ENCODE measurements around the gene EXOC4.

Gene EXOC4

DNA sequence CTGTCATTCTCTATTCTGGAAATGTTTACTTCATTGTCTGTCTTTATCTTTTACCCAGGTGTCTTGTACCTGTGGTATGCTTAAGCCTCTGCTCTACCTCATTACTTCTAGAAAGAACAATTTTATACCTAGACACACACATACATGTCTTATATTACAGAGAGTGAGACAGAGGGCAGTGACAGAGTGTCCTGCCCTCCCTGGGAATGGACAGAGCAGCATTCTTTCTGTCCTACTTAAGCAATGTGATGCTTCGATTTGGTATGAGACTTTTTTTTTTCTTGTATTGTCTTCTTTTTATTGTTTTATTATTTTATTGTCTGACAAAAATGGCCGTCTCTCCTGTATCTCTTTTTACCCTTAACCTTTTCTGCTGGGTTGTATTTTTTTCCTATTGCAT is 286.1 kb downstream of the EXOC4 start:
- no peaks in the 10 kb centered on the region for H3K27me3 ChIP-seq (replicated peaks; ENCODE audit: control insufficient read depth, insufficient read depth, low read length)
- H3K36me3 ChIP-seq (ENCODE audit: control insufficient read depth, insufficient read depth, low read length, severe bottlenecking), result no peaks in the 10 kb centered on the region
- no peaks in the 10 kb centered on the region for H3K9me3 ChIP-seq (ENCODE audit: control insufficient read depth, low read length)
- H3K4me3 ChIP-seq (ENCODE audit: low read length), result no peak overlapping the region
- no peak overlapping the region for H3K9ac ChIP-seq (ENCODE audit: low read length)
- H3K4me1 ChIP-seq (ENCODE audit: control insufficient read depth, insufficient read depth, low read length), result peaks cover 27% of the 10 kb centered on the region
- DNase-seq (ENCODE audit: low read depth), result peak; percentile 23

DNA sequence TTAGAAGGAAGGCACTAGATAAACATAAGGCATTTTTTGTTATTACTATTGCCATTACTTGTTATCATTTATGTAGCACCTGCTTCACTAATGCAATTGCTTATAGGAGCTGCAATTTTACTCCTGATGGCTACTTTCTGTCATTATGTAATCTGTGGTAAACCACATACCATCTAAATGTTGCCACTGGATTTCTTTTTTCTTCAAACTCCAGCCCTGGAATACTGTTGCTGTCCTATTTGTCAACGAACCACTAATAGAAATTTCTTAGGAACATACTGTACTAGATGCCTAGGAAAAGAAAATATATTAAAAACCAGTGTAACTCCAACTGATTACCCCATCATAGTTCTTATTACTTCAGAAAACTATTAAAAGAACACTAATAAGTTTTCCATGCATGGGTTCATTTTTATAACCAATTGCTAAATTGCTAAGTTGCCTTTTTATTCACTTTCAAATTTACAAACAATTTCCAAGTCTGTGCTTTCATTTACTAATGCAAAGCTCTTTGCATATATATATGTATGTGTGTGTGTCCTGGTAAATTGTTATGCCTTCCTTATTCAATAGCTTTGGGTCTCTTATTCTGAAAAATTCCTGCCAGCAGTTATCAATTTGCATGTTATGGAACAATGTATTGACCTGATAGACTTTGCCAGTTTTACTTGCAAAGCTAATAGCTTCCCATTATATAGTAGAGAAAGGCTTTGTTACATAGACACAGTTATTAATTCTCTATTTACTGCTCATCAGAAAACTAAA is 287.4 kb downstream of the EXOC4 start:
- DNase-seq (ENCODE audit: low read depth), result no peak
- Histone ChIP-seq H3K36me3 (ENCODE audit: control insufficient read depth, insufficient read depth, low read length, severe bottlenecking) (no peaks in the 10 kb centered on the region), H3K9ac (ENCODE audit: low read length) (peak overlapping the region; percentile 49)

DNA sequence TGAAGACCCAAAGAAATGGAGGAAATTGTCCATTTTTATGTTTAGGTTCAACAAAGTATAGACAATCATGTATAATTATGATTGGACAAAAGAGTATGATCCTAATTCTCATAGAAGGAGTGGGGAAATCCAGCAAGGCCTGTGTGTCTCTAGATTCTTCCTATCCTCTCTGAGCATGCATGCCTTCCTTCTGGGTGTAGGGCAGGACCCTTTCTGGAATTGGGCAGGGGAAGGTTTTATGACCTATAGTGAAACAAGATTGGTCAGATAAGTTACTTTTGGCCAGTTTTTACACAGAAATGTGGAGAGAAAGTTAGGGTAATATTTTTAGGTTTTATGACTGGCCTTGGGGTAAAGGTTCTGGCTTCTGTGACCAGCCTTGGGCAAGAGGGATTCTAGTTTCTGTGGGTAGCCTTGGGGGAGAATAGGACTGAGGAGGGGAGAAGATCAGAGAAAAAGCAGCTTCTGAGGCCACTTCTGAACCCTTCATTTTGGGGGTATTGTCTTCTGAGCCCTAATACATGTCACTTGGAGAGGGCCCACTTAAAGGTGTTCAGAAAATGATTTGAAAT is 289.4 kb downstream of the EXOC4 start:
- Histone ChIP-seq H3K27me3 (replicated peaks; ENCODE audit: control insufficient read depth, insufficient read depth, low read length) (no peaks in the 10 kb centered on the region), H3K4me3 (ENCODE audit: low read length) (no peak overlapping the region), H3K9ac (ENCODE audit: low read length) (no peak overlapping the region), H3K9me3 (ENCODE audit: control insufficient read depth, low read length) (no peaks in the 10 kb centered on the region), H3K36me3 (ENCODE audit: control insufficient read depth, insufficient read depth, low read length, severe bottlenecking) (no peaks in the 10 kb centered on the region), H3K4me1 (ENCODE audit: control insufficient read depth, insufficient read depth, low read length) (peaks cover 36% of the 10 kb centered on the region)
- no peak for DNase-seq (ENCODE audit: low read depth)

More for the DNA sequence above, 287.4 kb downstream of the EXOC4 start:
- Histone ChIP-seq H3K9me3 (ENCODE audit: control insufficient read depth, low read length) (no peaks in the 10 kb centered on the region), H3K27me3 (replicated peaks; ENCODE audit: control insufficient read depth, insufficient read depth, low read length) (no peaks in the 10 kb centered on the region), H3K4me1 (ENCODE audit: control insufficient read depth, insufficient read depth, low read length) (peaks cover 31% of the 10 kb centered on the region), H3K4me3 (ENCODE audit: low read length) (no peak overlapping the region)

DNA sequence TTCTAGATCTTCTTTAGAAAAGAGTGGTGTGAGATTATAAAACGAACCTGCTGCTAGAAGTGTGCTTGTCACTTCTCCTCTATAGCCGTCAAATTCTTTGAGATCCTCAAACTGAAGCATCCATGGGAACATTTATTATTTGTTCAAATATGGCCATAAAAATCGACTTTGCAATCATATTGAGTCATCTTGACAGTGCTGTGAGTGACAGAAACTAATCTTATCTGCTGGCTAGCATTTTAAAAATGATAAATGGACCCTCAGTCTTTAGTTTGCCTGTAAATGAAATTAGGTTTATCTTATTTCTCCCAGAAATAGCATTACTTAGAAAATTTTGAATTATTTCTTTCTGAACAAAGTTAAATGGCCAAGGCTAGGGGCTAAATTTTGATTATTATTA is 290.8 kb downstream of the EXOC4 start:
- Histone ChIP-seq H3K27me3 (replicated peaks; ENCODE audit: control insufficient read depth, insufficient read depth, low read length) (no peaks in the 10 kb centered on the region), H3K4me1 (ENCODE audit: control insufficient read depth, insufficient read depth, low read length) (peaks cover 36% of the 10 kb centered on the region), H3K4me3 (ENCODE audit: low read length) (no peak overlapping the region), H3K9me3 (ENCODE audit: control insufficient read depth, low read length) (no peaks in the 10 kb centered on the region), H3K36me3 (ENCODE audit: control insufficient read depth, insufficient read depth, low read length, severe bottlenecking) (no peaks in the 10 kb centered on the region), H3K9ac (ENCODE audit: low read length) (no peak overlapping the region)
- DNase-seq (ENCODE audit: low read depth), result no peak

DNA sequence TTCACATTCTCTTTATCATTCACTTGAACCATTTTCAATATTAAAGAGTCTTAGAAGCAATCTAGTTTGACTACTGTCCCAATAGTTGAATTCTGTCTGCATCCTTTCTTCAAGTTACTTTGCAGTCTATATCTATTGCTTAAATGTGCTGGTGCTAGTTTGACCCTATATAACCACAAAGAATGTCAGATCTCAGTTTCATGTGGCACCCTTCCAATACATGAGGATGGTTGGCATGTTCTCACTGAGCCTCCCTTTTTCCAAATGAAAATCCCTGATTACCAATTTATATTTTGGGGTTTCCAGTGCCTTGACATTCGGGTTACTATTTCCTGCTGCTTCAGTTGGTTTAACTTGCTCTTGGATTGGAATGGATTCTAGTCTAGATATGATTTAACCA is 292.7 kb downstream of the EXOC4 start:
- peak; percentile 74 for DNase-seq (ENCODE audit: low read depth)
- H3K9me3 ChIP-seq (ENCODE audit: control insufficient read depth, low read length), result no peaks in the 10 kb centered on the region
- H3K36me3 ChIP-seq (ENCODE audit: control insufficient read depth, insufficient read depth, low read length, severe bottlenecking), result no peaks in the 10 kb centered on the region
- H3K4me1 ChIP-seq (ENCODE audit: control insufficient read depth, insufficient read depth, low read length), result peaks cover 38% of the 10 kb centered on the region
- H3K9ac ChIP-seq (ENCODE audit: low read length), result no peak overlapping the region
- no peak overlapping the region for H3K4me3 ChIP-seq (ENCODE audit: low read length)
- no peaks in the 10 kb centered on the region for H3K27me3 ChIP-seq (replicated peaks; ENCODE audit: control insufficient read depth, insufficient read depth, low read length)

DNA sequence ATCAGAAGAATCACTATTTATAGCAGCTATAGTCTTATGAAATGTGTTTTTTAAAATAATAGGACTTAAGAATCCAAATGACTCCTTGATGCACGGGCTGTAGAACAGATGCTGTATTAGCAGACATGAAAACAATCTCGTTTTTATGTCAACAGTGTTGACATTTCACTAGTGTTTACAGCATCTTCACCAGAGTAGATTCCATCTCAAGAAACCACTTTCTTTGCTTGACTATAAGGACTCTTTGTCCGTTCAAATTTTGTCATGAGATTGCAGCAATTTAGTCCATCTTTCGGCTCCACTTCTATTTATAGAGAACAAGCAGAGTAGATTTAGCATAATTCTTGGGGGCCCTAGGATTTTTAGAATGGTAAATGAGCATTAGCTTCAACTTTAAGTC is 295.1 kb downstream of the EXOC4 start:
- peaks cover 33% of the 10 kb centered on the region for H3K4me1 ChIP-seq (ENCODE audit: control insufficient read depth, insufficient read depth, low read length)
- no peaks in the 10 kb centered on the region for H3K27me3 ChIP-seq (replicated peaks; ENCODE audit: control insufficient read depth, insufficient read depth, low read length)
- no peaks in the 10 kb centered on the region for H3K9me3 ChIP-seq (ENCODE audit: control insufficient read depth, low read length)
- H3K4me3 ChIP-seq (ENCODE audit: low read length), result no peak overlapping the region
- H3K9ac ChIP-seq (ENCODE audit: low read length), result no peak overlapping the region
- no peaks in the 10 kb centered on the region for H3K36me3 ChIP-seq (ENCODE audit: control insufficient read depth, insufficient read depth, low read length, severe bottlenecking)
- no peak for DNase-seq (ENCODE audit: low read depth)

DNA sequence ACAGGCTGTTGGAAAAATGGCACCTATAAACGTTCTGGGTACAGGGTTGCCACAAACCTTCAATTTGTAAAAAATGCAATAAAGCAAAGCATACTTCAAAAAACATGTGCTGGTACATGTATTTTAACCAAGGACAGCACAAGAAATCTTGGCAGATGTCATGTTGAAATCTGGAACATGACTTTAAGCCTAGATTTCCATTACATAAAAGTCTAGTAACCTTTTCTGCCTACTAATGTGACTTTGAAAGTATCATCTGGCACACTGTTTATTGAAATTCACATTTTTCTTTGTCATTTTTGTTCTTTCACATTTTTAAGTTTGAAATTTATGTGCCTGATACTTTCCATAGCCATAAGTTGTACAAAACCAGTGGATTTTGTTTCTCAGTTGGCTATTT is 296.8 kb downstream of the EXOC4 start:
- H3K4me1 ChIP-seq (ENCODE audit: control insufficient read depth, insufficient read depth, low read length), result peaks cover 33% of the 10 kb centered on the region
- peak overlapping the region; percentile 5 for H3K9ac ChIP-seq (ENCODE audit: low read length)
- DNase-seq (ENCODE audit: low read depth), result no peak
- H3K9me3 ChIP-seq (ENCODE audit: control insufficient read depth, low read length), result no peaks in the 10 kb centered on the region
- no peaks in the 10 kb centered on the region for H3K36me3 ChIP-seq (ENCODE audit: control insufficient read depth, insufficient read depth, low read length, severe bottlenecking)
- no peaks in the 10 kb centered on the region for H3K27me3 ChIP-seq (replicated peaks; ENCODE audit: control insufficient read depth, insufficient read depth, low read length)
- no peak overlapping the region for H3K4me3 ChIP-seq (ENCODE audit: low read length)

DNA sequence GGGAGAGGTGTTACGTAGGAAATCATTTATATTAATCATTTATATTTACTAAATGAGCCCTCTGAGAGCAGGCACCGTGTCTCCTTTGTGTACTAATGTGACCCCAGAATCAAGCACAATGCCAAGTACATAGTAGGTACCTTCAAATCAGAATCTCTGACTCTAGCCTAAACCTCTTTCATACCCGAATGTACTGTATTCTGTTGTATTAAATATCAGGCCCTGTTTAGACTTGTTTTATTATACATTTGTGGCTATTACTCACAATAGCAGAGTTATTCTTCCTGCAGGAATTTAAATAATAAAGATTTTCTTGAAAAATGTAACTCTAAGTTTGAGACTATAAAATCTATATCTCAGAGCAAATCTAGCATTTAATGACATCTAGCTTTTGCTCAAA is 297.3 kb downstream of the EXOC4 start:
- Histone ChIP-seq H3K4me3 (ENCODE audit: low read length) (no peak overlapping the region), H3K36me3 (ENCODE audit: control insufficient read depth, insufficient read depth, low read length, severe bottlenecking) (no peaks in the 10 kb centered on the region), H3K9ac (ENCODE audit: low read length) (peak overlapping the region; percentile 5), H3K4me1 (ENCODE audit: control insufficient read depth, insufficient read depth, low read length) (peaks cover 31% of the 10 kb centered on the region), H3K9me3 (ENCODE audit: control insufficient read depth, low read length) (no peaks in the 10 kb centered on the region), H3K27me3 (replicated peaks; ENCODE audit: control insufficient read depth, insufficient read depth, low read length) (no peaks in the 10 kb centered on the region)
- DNase-seq (ENCODE audit: low read depth), result no peak

DNA sequence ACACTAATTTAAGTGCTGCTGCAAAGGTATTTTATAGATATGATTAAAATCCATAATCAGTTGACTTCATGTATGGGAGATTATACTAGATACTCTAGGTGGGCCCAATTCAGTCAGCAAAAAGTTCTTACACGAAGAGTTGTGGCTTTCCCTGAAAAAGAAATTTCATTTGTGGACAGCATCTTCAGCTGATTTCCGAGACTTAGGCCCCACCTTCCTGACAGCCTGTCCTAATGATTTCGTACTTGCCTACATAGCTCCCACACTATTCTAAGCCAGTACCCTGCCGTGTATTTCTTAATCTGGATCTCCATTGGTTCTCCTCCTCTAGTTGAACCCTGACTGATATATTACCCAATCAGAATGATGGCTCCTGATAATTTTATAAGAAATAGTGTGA is 297.9 kb downstream of the EXOC4 start:
- Histone ChIP-seq H3K4me1 (ENCODE audit: control insufficient read depth, insufficient read depth, low read length) (peaks cover 25% of the 10 kb centered on the region), H3K36me3 (ENCODE audit: control insufficient read depth, insufficient read depth, low read length, severe bottlenecking) (no peaks in the 10 kb centered on the region), H3K27me3 (replicated peaks; ENCODE audit: control insufficient read depth, insufficient read depth, low read length) (no peaks in the 10 kb centered on the region), H3K9me3 (ENCODE audit: control insufficient read depth, low read length) (no peaks in the 10 kb centered on the region), H3K4me3 (ENCODE audit: low read length) (no peak overlapping the region), H3K9ac (ENCODE audit: low read length) (no peak overlapping the region)
- DNase-seq (ENCODE audit: low read depth), result no peak

DNA sequence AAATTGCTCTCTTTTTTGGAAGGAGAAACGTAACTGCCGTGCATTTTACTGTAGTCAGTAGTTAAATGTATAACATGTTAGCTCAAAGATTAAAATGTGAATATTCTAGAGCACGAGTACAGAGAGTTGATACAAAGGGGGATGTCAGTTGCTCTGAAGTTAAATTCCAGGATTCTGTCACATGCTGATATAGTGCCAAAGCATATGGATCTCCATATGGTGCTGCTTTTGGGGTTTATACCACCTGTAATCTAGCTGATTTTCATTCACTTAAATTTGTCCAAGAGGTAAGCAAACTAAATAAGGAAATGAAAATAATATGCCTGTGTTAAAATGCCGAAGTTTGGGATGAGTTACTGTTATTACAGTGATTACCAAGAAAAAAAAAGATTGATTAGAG is 298.6 kb downstream of the EXOC4 start:
- H3K27me3 ChIP-seq (replicated peaks; ENCODE audit: control insufficient read depth, insufficient read depth, low read length), result no peaks in the 10 kb centered on the region
- no peaks in the 10 kb centered on the region for H3K9me3 ChIP-seq (ENCODE audit: control insufficient read depth, low read length)
- no peak for DNase-seq (ENCODE audit: low read depth)
- no peak overlapping the region for H3K9ac ChIP-seq (ENCODE audit: low read length)
- H3K4me1 ChIP-seq (ENCODE audit: control insufficient read depth, insufficient read depth, low read length), result peaks cover 24% of the 10 kb centered on the region
- no peaks in the 10 kb centered on the region for H3K36me3 ChIP-seq (ENCODE audit: control insufficient read depth, insufficient read depth, low read length, severe bottlenecking)
- H3K4me3 ChIP-seq (ENCODE audit: low read length), result no peak overlapping the region

DNA sequence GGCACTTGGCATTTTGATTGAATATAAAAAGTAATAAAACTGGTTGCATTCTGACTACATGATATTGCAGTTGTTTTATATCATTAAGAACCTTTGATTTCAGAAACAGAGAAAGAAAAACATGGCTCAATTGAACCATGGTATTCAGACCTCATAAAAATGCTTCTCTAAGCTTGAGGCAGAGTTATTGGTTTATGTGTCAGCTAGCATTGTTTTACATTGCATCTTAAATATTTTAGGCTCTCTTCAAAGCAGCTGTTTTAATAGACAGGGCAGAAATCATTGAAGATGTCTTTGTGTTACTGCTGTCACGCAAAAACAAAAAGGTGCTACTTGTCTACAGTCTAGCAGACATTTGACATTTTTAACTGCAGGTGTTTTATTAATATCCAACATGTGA is 299.2 kb downstream of the EXOC4 start:
- peak; percentile 37 for DNase-seq (ENCODE audit: low read depth)
- Histone ChIP-seq H3K4me1 (ENCODE audit: control insufficient read depth, insufficient read depth, low read length) (peaks cover 24% of the 10 kb centered on the region), H3K4me3 (ENCODE audit: low read length) (no peak overlapping the region), H3K36me3 (ENCODE audit: control insufficient read depth, insufficient read depth, low read length, severe bottlenecking) (no peaks in the 10 kb centered on the region), H3K27me3 (replicated peaks; ENCODE audit: control insufficient read depth, insufficient read depth, low read length) (no peaks in the 10 kb centered on the region), H3K9me3 (ENCODE audit: control insufficient read depth, low read length) (no peaks in the 10 kb centered on the region), H3K9ac (ENCODE audit: low read length) (no peak overlapping the region)

DNA sequence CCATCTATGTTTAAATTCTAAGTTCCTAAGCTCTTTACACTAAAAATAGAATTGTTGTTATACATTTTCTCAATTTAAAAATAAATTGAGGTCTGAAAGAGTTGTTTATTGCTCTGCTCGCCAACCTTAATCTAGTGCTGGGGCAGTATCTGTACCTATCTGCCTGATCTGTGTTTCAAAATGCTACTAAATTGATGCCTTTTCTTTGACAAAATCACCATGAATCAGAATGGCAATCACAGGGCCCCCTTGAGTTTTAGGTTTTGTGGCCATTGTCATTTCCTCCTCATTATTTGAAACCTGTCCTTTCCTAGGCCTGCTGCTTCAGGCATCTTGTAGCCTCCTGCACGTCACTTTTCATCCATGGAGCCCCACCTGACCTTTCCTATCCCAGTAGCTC is 301.5 kb downstream of the EXOC4 start:
- Histone ChIP-seq H3K27me3 (replicated peaks; ENCODE audit: control insufficient read depth, insufficient read depth, low read length) (no peaks in the 10 kb centered on the region), H3K4me3 (ENCODE audit: low read length) (no peak overlapping the region), H3K4me1 (ENCODE audit: control insufficient read depth, insufficient read depth, low read length) (peaks cover 18% of the 10 kb centered on the region), H3K36me3 (ENCODE audit: control insufficient read depth, insufficient read depth, low read length, severe bottlenecking) (no peaks in the 10 kb centered on the region), H3K9ac (ENCODE audit: low read length) (no peak overlapping the region), H3K9me3 (ENCODE audit: control insufficient read depth, low read length) (no peaks in the 10 kb centered on the region)
- DNase-seq (ENCODE audit: low read depth), result no peak

Data from adipocyte (in vitro differentiated cells).